GM18517 (cell line): ENCODE results near the gene DYSF.

ENCODE experiments used
- ATAC-seq: cut with Tn5 transposase; IDR thresholded peaks from one replicate; pipeline ENCODE4 v1.9.1; 2021; ENCODE audit warnings: mild to moderate bottlenecking, moderate library complexity; ENCODE audit not compliant: unreplicated experiment

DYSF gene

DNA sequence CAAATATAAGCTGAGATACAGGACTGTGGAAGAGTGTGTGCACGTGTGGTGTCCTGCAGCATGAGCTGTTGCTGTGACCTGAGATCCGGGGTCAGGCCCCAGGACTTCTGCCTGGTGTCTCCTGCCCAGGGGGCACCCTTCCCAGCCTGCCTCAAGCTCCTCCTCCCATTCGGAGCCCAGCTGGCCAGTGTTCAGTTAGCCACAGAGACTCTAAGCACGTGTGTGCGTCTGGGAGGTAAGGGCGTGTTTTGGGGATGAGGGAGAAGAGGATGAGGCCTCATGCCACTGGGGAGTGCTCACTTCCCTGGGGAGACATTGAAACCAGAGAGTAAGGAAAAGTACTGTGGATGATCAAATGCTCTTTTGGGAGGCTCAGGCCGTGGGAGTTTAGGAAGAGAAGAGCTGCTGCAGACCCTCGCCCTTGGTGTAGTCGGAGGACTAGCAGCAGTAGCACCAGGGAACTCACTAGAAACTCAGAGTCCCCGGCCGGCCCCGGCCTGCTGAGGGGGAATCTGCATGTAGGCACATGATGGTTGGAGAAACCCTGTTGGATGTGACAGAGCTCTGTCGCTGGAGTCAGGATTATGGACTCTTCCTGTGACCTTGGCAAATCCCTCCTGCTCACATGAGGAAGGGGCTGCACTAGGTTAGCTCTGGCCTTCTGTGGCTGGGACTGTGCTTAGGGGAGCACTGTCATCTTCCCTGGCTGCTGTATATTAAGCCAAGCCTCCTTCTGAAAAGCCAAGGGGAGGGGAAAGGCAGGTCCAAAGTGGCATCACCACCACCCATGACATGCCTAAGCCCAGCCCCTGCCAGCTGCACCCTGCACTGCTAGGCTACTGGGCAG is 231.1 kb downstream of the DYSF start:
- ATAC-seq, result no peak

DNA sequence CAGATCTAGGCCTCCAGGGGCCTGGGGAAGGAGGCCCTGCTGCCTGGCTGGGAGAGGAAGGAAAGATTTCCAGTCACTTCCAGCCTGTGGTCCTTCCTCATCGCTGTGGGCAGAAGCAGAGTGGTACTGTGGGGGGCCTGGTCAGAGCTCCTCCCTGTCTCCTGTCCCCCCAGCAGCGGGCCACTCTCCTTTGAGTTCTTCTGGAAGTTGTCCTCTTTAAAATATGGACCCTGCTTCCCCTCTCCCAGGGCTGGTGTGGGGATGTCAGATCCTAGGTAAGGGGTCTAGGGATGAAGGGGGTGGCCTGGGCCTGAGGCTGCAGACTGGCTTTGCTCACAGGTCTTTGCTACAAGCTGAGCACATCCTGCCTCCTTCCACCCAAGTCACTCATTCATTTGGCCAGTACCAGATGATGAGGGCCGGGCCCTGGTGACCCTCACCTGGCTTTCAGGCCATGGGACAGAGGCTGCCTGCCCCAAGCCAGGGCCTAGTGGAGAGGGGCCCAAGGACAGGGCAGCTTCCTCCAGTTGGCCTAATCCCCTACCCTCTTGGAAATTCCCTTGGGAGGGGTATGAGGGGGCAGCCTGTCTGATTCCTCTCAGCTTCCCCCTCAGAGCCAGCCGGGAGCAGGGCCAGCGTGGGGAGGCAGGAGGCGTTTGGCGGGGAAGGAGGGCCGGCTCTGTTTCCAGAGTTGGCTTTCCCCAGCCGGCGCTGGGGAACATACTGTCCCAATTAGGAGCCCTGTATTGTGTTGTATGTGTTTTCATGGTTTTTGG is 231.9 kb downstream of the DYSF start:
- ATAC-seq, result no peak

DNA sequence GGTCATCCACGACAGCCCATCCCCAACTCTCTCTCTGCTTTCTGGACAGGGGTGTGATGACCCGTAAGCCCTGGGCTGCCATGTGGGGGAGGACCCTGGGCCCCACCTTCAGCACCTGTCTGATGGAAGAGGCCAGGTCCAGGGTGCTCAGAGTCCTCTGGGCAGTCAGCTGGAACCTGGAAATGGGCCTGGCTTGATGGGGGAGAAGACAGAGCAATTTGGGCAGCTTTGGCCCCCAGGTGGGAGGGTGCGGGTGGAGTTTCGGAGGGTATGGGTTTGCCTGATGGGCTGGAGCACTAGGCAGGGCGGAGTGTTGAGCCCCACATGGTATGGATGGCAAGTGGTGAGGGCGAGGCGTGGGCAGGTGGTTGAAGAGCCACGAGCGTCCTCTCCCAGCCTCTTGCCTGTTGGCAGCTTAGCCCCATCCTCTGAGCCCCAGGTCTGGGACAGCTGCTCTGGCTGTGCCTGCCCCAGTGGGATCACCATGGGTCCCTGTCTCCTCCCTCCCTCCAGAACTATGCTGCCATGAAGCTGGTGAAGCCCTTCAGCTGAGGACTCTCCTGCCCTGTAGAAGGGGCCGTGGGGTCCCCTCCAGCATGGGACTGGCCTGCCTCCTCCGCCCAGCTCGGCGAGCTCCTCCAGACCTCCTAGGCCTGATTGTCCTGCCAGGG is 232.7 kb downstream of the DYSF start:
- no peak for ATAC-seq

DNA sequence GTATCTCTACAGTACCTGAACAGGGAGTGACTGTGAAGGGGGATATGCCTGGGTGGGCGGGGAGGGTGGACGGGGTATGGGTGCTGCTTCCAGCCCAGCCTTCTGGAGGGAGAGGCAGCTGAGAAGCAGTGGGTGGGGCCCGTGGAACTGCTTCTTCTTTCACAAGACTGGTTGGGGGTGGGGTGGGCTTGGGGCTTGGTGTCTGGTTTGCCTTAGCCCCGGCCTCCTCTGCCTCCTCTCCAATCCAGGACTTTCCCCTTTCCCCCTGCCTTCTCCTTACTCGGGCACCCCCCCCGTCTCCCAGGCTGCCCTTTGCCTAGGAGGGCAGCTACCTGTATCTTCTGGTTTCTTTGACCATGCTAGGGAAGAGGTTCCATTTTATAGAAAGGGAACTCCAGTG is 233.4 kb downstream of the DYSF start:
- ATAC-seq, result no peak

DNA sequence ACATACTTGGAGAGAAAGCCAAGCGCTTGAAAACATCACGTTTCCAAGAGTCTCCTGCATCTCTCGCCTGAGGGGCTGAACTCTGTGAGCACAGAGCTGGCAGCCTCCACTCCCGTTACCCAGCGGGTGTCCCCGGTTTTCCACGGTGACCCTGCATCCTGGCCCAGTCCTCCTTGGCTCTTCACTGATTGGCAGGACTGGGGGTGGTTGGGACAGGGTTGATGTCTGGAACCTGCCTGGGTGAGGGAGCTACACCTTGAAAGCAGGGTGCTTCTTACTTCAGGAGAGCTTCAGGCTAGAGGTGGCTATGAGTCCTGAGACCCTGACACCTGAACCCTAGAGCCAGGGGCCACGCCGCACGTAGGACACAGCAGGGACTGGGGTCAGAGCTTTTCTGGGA is 234.1 kb downstream of the DYSF start:
- no peak for ATAC-seq

DNA sequence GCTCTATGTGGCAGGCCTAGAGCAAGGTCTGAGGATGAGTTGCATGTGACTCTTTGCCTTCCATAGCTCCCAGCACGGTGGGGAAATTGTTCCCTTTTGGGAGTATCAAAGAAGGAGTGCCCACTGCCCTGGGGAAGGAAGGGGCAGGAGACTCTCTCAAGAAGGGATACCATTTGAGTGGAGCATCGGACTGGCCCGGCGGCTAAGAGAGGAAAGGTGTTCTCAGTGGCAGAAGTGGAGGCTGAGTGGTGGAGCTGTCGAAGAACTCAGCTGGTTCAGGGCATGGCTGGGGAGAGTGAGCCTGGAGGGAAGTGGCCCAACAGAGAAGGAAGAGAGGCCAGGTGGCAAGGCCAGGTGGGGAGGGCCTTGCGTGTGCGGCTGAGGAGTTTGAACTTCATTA is 235.2 kb downstream of the DYSF start:
- ATAC-seq, result no peak

DNA sequence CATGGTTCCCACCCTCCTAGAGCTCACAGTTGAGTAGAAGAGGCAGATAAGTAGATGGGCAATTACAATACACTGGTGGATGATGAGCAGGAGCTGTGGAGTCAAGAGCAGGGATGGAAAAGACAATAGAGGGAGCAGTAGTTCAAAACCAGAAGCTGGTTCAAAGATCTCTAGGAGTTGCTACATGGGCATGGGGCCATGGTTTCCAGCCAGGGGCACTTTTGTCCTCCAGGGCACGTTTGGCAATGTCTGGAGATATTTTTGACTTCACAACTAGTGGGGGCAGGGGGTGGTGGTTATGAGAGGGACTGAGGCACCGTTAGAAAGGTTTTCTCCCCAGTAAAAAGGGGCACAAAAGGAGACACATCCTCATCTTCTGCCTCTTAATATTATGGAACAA is 236.0 kb downstream of the DYSF start:
- no peak for ATAC-seq

DNA sequence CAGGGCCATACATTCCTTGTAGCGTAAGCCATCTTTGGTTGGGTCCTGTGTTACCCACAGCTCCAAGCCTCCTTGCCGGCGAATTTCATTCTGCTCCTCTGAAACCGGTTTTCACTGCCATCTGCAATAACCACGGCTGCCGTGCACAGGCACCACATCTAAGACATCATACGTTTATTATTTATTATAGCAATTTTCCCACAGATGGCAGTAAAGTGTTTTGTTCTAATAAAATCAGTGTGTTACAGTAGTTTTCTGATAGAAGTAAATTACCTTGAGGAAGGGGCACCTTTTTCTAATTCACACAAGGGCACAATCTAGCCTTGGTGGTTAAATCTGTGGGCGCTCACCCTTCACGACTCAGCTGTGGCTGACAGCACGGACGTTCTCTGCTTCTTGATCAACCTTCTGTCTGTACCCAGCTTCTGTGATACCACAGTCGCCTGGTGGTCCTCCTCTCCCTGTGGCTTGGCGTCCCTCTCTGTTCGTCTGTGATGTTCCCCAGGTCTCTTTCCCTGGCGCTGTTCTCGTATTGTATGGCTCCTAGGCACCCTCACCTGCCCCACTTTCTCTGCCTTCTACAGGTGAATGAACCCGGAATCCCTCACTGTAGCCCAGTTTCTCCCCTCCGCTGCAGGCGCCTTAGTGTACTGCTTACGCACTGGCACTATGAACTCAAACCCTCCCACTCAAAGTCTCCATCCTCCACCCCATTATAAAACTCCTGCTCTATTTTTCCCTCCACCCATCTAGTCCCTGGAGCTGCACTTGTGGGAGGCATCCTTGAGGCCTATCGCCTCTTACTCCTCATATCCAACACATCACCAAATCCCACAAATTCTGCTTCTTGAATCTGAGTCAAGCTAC is 236.8 kb downstream of the DYSF start:
- no peak for ATAC-seq

DNA sequence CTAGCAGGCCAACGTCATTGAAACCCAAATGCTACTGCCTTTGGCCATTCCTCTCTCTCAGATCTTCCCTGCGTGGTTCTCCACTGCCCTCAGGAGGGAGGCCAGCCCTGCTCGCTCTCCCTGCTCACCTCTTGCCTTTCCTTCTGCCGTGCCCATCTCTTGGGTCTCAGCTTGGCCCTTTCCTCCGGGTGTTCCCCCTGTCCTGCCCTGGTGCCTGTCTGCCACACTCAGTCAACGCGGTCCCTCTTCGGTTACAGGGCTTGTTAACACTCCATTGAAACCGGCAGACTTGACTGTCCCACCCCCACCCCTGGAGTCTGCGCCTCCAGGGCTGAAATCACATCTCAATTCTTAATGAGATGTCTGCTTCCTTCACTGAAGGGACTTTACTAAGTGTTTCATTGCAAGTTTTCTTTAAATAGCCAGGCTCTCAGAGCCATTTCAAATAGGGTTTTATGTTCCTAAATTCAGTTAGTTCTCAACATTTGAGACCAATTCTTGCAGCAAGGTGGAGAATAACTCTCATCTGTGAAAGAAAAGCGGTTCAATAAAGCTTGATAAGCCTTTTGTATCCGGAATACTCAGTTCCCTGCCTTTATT is 237.6 kb downstream of the DYSF start:
- no peak for ATAC-seq

DNA sequence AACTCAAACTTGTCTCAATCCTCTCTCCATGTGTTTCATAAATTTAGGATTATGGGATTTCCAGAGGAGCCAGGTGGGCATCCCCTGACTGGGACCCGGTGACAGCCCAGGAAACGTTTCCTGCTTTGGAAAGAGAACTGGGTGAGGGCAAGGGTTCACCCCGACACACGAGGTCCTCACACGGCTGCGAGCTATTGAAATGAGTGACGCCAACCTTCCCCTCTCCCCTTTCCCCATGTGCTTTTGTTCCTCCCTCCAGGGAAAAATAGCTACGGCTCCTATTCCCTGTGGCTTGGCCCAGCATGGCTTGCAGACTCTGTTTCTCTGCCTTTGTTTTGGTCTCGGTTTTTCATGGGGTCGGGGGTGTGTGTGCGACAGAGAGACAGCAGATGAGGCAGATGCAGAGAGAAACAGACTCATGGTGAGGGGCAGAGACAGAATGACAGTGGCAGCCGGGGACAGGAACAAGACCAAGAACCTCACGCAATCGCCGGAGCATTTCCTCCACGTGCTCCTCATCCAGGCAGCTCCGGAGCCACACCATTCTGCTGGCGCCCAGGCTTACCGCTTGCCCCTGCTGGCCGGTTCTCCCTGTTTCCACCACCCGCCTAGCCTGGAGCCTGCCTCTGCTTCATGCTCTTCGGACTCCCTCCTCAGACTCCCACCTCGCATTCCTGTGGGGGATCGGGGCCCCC is 238.5 kb downstream of the DYSF start:
- ATAC-seq, result no peak

DNA sequence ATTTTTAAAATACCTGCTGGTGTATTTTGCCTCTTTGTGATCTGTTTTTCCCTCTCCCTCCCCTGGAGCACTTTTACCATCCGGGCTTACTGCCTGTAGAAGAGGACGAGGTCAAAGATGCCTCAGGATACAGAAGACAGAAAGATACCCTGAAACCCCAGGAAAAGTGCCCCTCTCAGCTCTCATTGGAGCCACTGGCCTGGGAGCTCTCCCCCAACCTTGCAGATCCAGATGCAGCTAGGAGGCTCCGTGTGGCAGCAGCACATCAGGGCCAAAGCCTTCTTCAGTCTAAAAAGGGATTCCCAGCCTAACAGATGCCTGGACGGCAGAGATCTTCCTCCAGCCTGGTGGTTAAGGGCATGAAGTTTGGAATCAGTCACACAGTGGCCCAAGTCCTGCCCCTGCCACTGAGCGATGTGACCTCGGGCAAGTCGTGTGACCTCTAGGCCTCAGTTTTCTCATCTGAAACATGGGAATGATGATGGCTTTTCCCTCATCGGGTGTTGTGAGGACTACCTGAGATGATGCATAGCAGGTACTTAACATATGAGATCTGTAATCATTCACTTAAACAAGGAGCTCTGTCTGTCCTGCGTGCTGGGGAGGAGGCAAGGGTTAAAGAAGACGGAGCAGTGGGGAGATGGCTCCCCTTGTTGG is 239.4 kb downstream of the DYSF start:
- ATAC-seq, result no peak

DNA sequence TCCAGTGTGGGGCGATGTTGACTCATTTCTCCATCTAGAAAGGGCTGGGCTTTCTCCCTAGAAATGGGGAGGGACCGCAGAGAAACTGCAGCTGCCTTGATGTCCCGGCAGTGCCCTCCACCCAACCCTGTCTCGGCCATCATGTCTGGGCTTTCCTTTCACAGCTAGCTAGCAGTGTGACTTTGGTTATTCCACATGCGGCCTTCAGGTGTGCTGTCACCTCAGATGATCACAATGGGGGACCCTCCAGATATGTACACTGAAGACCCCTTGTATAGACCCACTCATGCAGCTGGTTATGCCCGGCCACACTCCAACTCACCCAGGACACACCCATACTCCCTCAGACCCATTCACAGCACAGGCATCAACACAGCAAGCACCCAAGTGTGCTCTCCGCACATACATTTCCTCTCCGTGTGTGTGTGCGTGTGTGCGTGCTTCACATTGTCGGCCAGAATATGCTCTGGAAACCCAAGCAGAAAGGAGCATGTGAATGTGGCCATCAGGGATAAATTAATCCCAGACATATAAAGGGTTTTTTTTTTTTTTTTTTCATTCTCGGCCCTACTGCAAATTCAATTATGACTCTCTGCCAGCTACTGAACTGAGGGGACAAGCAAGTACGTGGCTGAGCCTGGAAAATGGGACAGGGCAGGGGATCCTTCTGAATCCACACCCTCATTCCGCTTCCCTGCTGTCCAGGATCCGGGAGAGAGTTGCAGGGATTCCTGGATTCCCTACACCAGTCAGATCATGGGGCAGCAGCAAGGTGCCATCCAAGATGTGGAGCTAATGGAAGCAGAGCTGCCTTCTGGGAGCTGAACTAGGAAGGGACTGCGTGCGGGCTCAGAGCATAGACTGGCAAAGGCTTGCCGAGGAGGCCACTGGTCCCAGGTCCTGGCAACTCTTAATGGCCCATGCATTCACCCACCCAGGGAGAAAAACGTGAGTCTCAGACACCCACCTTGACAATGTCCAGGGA is 240.2 kb downstream of the DYSF start:
- ATAC-seq, result no peak

DNA sequence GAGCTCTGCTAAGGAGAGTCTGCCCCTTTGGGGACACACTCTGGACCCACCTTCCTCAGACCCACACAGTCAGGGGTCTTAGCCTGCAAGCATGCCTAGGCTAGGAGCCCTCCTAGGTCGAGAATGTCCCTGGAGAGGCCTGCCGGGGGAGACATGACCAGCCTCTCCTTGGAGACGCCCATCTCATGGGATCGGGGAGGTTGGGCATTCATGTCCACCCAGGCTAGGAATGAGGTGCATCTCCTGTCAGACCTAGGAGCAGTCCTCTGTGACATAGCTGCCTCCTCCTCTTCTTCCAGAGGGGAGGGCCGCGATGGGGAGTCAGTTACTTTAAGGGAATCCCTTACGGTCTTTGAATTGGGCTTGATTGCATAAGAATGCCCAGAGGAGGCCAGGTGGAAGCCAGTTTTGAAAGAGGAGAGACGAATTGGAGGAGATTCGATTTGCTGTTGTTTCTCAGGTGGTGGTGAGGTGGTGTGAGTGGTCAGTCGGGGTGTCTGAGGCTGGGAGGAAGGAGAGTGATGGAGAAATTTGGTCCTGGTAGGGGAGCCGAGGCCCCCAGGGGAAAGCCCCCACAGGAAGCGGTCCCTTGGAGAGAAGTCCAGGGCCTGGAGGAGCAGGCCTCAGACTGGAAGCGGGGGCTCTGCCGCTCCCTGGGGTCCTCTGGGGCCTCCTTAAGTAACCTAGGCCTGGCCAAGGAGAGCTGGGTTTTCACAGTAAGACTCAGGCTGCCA is 241.3 kb downstream of the DYSF start:
- ATAC-seq, result no peak

DNA sequence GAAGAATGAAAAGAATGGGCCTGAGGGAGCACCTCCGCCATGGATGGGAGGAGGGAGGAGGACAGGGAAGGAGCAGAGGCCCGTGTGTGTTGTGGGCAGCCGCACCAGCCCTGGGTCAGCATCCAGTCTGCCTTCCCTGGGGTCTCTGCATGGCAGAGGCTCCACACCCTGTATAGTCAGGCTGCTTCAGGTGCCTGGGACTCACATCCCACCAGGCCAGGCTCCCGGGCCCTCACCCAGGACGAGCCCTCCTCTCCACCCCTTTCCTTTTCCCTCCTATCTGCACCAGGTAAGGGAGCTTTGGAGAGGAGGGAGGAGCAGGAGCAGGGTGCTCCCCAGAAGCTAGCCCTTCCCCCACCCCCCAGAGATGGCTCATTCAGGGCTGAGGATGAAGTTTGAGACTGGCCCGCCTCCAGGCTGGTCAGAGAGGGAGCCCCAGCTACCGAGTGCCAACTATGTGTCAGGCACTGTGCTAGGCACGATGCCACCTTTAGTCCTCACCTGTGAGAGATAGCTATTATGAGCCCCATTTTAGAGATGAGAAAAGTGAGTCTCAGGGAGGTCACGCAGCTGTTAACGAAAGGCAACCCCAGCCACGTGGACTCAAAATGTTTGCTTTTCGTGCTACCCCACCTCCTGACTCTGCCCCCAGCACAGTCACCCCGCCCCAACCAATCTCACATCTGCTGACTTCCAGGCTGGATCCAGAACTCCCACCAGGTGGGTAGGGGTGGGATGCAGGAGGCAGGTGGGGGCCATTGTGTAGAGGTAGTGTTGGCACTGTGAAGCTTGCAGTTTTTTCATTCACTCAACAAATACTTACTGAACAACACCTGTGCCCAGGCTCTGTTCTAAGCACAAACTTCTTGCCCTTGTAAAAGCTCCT is 242.1 kb downstream of the DYSF start:
- ATAC-seq, result no peak

DNA sequence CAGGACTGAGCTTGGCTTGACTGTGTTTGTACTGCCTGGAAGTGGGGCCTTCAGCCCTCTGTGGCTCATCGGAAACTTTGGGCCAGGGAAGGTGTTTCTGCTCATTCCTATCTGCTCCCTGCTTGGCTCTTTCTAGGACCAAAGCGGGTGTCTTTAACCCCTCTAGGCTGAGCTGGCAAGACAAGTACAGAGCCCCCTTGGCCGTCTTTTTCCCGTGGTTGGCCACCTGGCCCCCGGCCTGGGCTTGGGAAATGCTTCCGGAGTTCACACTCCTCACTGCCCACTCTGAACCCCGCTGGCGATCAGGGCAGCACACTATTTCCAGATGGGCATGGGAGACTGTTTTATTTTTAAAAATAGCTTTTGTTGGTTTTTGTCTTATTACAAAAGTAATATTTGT is 243.0 kb downstream of the DYSF start:
- no peak for ATAC-seq
